IPS-15b (cell line): ENCODE measurements around the gene CDHR3.

Source experiments
- H3K27me3 ChIP-seq: one replicate; pipeline ENCODE4 v1.6.1; 2013; ENCODE audit warnings: low read length; ENCODE audit not compliant: control insufficient read depth, insufficient read depth
- H3K36me3 ChIP-seq: one replicate; pipeline ENCODE4 v1.6.1; 2013; ENCODE audit warnings: low read length; ENCODE audit not compliant: control insufficient read depth, insufficient read depth
- H3K4me1 ChIP-seq: one replicate; pipeline ENCODE4 v1.6.1; 2013; ENCODE audit warnings: mild to moderate bottlenecking, low read length; ENCODE audit not compliant: control insufficient read depth, insufficient read depth
- H3K4me3 ChIP-seq: one replicate; pipeline ENCODE4 v1.5.1; 2013; ENCODE audit warnings: low read depth, low read length
- H3K9ac ChIP-seq: one replicate; pipeline ENCODE4 v1.6.1; 2013; ENCODE audit warnings: low read depth, mild to moderate bottlenecking, low read length
- H3K9me3 ChIP-seq: one replicate; pipeline ENCODE4 v1.6.1; 2013; ENCODE audit warnings: mild to moderate bottlenecking, low read length; ENCODE audit not compliant: control insufficient read depth, insufficient read depth

The CDHR3 gene

DNA sequence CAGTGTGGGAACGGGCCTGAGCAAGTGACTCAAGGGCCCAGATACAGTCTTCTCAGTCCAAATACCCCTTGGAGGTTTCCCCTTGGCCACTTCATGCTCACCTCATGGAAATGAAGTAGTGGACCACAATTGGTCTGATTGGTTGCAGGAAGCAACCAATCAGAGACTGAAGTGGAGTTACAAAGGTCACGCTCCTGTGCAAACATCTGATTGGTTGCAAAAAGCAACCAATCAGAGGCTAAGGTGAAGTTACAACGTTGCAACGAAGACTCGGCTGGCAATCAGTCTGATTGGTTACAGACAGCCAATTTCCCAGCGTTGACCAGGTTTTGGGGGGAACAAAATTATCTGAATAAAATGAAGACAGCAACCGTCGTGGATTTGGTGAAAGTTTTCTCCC, 72.5 kb downstream of the CDHR3 start:
- no peaks in the 10 kb centered on the region for H3K27me3 ChIP-seq

DNA sequence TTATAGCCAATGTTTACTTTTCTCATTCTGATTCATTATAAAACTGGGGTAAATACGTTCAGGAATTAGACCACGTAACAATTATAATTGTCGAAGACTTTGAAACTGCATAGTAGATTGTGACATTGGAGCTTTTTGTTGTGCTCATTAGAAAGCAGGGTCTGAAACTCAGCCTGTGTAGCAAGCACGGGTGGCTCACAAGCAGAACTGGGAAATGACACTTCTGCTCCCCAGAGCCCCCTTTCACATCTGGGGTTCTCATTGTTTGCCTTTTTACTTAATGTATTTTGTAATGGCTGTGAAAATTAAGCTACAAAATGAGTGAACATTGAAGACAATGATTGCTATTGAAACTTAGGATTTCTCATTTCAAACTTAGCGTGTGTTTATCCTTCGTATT, 72.9 kb downstream of the CDHR3 start:
- Histone ChIP-seq H3K36me3 (no peaks in the 10 kb centered on the region), H3K4me1 (peaks cover 11% of the 10 kb centered on the region), H3K4me3 (no peak overlapping the region), H3K9ac (no peak overlapping the region), H3K9me3 (no peaks in the 10 kb centered on the region), H3K27me3 (no peaks in the 10 kb centered on the region)

More for the DNA sequence above, 72.5 kb downstream of the CDHR3 start:
- peaks cover 11% of the 10 kb centered on the region for H3K4me1 ChIP-seq
- no peak overlapping the region for H3K9ac ChIP-seq
- no peak overlapping the region for H3K4me3 ChIP-seq
- H3K36me3 ChIP-seq, result no peaks in the 10 kb centered on the region
- H3K9me3 ChIP-seq, result no peaks in the 10 kb centered on the region

DNA sequence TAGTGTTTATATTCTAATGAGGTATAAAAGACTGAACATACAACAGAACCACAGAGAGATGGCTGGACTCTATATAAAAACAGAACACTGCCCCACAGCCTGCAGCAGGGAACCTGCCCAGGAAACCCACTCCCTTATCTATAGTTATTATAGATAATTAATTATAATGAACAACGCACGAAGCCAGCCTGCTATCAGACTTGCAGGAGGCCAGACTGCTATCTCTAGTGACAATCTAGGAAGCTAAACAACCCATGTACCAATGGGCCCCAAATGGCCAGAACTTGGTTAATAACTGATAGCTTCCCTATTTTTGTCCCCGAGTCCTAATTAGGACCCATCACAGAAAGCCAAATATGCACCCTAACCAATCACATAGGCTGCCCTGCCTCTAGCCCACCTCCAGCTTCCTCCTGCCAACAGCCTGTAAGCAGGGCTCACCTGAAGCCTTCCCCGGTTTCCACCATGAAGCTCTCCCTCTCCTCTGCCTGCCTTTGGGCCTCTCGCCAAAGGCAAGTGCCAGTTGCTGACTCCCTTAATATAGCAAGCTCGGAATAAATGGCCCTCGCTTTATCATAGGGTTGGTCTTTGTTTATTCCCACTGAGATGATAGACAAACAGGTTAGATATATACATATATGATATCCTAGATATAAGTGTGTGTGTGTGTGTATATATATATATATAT, 74.6 kb downstream of the CDHR3 start:
- Histone ChIP-seq H3K9ac (no peak overlapping the region), H3K27me3 (no peaks in the 10 kb centered on the region), H3K4me3 (no peak overlapping the region), H3K9me3 (no peaks in the 10 kb centered on the region), H3K36me3 (no peaks in the 10 kb centered on the region), H3K4me1 (peaks cover 3% of the 10 kb centered on the region)

DNA sequence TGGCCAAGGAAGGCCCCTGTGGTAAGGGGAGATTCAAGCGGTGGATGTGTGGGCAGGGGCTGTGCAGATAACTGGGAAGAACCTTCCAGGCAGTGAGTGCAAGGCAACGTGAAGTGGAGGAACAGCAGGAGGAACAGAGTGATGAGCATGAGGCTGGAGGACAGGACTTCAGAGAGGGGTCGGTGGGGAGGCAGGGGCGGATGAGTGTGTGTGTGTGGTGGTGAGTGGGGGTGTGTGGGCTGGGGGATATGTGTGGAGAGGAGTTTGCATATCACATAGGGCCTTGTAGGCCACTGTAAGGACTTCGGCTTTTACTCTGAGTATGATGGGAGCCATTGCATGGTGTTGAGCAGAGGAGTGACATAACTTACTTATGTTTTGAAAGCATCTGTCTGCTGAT, 75.2 kb downstream of the CDHR3 start:
- no peaks in the 10 kb centered on the region for H3K27me3 ChIP-seq
- H3K4me3 ChIP-seq, result no peak overlapping the region
- no peaks in the 10 kb centered on the region for H3K36me3 ChIP-seq
- H3K9me3 ChIP-seq, result no peaks in the 10 kb centered on the region
- H3K9ac ChIP-seq, result no peak overlapping the region
- peaks cover 3% of the 10 kb centered on the region for H3K4me1 ChIP-seq

DNA sequence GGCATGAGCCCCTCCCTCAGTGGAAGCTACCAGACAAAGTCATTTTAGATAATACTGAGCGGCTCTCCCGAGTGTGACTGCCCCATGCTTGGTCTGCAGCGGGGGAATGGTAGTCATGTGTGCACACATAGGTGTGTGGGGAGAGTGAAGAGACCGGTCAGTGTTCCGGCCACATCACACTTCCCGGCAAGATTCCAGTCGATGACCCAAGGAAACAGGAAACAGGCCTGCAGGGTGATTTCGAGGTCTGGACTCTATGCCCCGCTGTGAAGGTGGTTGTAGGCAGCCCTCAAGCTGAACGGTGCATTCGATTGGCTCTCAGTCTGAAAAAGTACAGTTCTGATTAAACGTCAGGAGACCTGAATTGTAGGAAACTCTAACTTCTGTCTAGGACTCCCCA, 75.9 kb downstream of the CDHR3 start:
- peaks cover 3% of the 10 kb centered on the region for H3K4me1 ChIP-seq
- no peak overlapping the region for H3K9ac ChIP-seq
- H3K27me3 ChIP-seq, result no peaks in the 10 kb centered on the region
- no peaks in the 10 kb centered on the region for H3K36me3 ChIP-seq
- H3K4me3 ChIP-seq, result no peak overlapping the region
- H3K9me3 ChIP-seq, result no peaks in the 10 kb centered on the region

DNA sequence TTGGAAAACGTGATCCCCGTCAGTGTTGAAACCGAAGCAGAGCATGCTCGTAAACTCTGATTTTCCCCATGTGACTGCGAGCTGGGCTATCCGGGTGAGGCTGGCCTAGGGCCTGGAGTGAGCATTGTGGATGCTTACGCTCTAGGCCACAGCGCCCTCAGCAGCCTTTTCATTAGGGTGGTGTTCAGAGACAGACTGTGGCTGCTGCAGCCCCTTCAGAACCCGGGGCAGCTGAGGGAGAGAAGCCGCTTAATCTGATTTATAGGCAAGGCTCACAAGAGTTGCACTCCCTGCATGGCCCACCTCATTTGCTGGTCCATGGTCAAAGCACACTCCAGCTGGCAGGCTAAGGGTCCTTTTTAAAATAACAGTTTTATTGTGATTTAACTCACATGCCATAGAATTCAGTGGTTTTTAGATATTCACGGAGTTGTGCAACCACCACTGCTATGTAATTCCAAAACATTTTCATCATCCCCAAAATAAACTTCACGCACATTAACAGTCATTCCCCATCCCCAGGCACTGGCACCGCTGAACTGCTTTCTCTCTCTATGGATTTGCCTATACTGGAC, 76.5 kb downstream of the CDHR3 start:
- Histone ChIP-seq H3K4me1 (peaks cover 3% of the 10 kb centered on the region), H3K4me3 (no peak overlapping the region), H3K36me3 (no peaks in the 10 kb centered on the region), H3K9me3 (no peaks in the 10 kb centered on the region), H3K27me3 (no peaks in the 10 kb centered on the region), H3K9ac (no peak overlapping the region)

DNA sequence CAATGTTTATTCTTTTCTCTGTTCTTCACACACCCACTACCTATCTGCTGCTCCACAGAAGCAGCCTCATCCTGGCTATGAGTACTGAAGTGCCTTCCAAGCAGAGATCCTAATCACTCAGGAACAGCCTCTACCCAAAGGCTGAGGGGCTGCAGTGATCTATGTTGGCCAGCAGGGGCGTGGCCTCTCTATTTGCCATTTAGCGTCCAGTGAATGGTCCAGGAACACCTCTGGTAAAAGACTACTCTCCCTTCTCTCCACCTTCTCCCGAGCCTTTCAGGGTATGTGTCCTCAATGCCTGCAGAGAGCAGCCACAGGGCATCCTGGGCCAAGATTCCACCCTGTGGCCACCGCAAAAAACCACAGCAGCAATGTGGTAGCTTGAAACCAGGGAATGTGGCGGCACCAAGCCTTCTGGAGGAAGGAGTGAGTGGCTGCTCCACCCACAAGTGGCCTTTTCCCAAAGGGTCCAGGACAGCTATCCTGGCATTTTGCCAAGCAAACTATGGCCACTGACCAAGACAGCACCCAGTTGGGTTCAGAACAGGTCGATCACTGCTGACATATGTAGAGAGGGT, 78.2 kb downstream of the CDHR3 start:
- no peaks in the 10 kb centered on the region for H3K9me3 ChIP-seq
- H3K4me1 ChIP-seq, result peaks cover 3% of the 10 kb centered on the region
- H3K27me3 ChIP-seq, result no peaks in the 10 kb centered on the region
- no peak overlapping the region for H3K4me3 ChIP-seq
- no peak overlapping the region for H3K9ac ChIP-seq
- H3K36me3 ChIP-seq, result no peaks in the 10 kb centered on the region

DNA sequence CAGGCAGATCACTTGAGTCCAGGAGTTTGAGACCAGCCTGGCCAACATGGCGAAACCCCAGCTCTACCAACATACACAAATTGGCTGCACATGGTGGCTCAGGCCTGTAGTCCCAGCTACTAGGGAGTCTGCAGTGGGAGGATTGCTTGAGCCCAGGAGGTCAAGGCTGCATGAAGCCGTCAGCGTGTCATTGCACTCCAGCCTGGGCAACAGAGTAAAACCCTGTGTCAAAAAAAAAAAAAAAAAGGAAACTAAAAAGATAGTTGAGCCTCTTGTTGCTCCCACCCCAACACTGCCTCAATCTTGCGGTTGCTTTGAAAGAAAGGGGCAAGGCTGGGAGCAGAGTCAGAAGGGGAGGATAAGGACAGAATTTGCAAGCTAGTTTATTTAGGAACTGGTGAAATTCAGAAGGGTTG, 79.1 kb downstream of the CDHR3 start:
- Histone ChIP-seq H3K4me1 (peaks cover 3% of the 10 kb centered on the region), H3K9me3 (no peaks in the 10 kb centered on the region), H3K36me3 (no peaks in the 10 kb centered on the region), H3K4me3 (peak overlapping the region; percentile 14), H3K27me3 (no peaks in the 10 kb centered on the region), H3K9ac (no peak overlapping the region)

DNA sequence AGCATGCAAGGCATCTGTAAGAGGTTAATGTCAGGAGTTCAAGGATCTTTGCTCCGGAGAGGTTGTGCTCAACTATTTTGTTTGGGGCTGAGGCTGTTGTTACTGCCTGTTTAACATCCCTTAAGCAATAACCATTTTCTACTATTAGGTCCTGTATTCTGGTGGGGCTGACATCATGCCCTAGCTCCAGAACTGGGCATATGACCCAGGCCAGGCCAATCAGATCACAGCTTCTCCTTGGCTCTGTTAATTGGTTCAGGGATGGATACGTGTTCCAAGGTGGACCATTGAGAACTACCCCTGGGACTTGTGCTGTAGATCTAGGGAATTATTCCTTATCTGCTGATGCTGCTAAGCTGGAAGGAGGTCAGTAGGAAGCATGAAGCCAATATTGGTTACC, 82.1 kb downstream of the CDHR3 start:
- H3K4me1 ChIP-seq, result peaks cover 2% of the 10 kb centered on the region
- H3K9ac ChIP-seq, result no peak overlapping the region
- no peak overlapping the region for H3K4me3 ChIP-seq
- no peaks in the 10 kb centered on the region for H3K9me3 ChIP-seq
- H3K36me3 ChIP-seq, result no peaks in the 10 kb centered on the region
- H3K27me3 ChIP-seq, result no peaks in the 10 kb centered on the region

DNA sequence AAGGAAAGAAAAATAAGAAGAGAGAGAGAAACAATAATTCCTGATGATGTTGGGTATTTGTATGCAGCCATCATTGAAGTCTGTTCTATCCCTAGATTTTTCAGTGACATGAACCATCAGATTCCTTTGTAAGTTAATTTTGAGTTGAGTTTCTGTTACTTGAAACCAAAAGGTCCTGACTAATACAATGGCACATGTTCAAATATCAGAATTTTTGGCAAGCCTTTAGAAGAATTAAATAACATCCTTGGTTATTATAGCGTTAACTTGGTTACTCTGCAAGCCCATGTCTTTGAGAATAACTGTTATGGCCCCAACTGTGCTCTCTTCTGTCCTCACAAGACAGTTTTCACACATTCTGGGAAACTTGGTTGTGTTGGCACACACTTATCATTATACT, 82.5 kb downstream of the CDHR3 start:
- no peaks in the 10 kb centered on the region for H3K27me3 ChIP-seq
- H3K9me3 ChIP-seq, result no peaks in the 10 kb centered on the region
- no peak overlapping the region for H3K4me3 ChIP-seq
- H3K9ac ChIP-seq, result no peak overlapping the region
- no peaks in the 10 kb centered on the region for H3K36me3 ChIP-seq
- H3K4me1 ChIP-seq, result peaks cover 2% of the 10 kb centered on the region

DNA sequence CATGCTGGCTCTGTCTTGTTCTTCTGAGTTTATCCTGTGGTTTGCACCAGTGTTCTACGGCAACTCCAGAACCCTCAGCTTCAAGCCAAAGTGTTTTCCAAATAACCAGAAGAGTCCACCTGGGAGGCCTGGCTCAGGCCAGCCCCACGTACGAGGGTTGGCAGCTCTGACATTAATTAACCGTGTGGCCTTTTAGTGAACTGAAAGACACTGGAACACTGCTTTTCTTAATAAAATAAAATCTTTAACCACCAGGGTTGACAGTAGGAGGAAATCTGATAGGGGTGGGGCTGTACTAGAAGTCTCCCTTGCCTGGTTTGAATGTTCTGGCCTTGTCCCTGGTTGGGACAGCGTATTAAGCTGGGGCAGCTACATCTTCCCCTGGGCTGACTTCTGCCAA, 84.1 kb downstream of the CDHR3 start:
- no peak overlapping the region for H3K4me3 ChIP-seq
- H3K4me1 ChIP-seq, result no peaks in the 10 kb centered on the region
- H3K9me3 ChIP-seq, result no peaks in the 10 kb centered on the region
- no peak overlapping the region for H3K9ac ChIP-seq
- H3K27me3 ChIP-seq, result no peaks in the 10 kb centered on the region
- no peaks in the 10 kb centered on the region for H3K36me3 ChIP-seq
